ENCODE measurements around the gene EGFL7. TPM values are rescaled to one million over a fixed set of nuclear protein-coding genes. Genes with fewer than 3 reads are reported as not detected.

The EGFL7 gene
- 0.49 and 1.0 TPM in 2 replicates for total RNA-seq

DNA sequence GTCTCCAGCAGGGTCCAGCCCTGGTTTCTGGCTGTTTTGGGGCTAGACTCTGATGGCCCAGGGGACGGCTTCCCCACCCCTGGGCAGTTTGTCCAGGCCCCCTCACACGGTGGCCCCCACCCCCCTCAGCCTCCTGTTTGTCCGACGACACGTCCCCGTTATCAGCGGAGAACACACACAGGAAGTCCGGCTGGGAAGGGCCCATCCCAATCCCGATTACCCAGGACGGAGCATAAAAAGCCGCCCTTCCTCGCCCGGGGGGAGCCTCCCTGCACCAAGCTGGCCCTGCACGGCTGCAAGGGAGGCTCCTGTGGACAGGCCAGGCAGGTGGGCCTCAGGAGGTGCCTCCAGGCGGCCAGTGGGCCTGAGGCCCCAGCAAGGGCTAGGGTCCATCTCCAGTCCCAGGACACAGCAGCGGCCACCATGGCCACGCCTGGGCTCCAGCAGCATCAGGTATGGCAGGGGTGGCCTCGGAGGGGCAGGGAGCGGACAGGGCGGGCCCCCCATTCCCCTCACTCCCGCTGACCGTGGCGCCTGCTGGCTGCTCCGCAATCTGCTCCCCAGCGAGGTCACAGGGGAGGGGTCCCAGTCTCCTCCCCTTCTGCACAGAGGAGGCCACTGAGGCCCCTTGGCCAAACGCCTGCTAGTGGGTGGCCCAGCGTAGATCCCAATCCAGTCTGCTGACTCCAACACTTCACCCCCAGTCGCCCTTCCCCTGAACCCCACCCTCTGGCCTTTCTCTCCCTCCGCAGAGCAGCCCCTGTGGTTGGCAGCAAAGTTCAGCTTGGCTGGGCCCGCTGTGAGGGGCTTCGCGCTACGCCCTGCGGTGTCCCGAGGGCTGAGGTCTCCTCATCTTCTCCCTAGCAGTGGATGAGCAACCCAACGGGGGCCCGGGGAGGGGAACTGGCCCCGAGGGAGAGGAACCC lies at the start of gene EGFL7:
EGFL7 (plus strand) TSS at position 261 of the 926 bp plus-strand sequence. CDS start 5,367 bp downstream, outside the sequence.
- intact Hi-C loops (cut with micrococcal nuclease) = no loop called here

DNA sequence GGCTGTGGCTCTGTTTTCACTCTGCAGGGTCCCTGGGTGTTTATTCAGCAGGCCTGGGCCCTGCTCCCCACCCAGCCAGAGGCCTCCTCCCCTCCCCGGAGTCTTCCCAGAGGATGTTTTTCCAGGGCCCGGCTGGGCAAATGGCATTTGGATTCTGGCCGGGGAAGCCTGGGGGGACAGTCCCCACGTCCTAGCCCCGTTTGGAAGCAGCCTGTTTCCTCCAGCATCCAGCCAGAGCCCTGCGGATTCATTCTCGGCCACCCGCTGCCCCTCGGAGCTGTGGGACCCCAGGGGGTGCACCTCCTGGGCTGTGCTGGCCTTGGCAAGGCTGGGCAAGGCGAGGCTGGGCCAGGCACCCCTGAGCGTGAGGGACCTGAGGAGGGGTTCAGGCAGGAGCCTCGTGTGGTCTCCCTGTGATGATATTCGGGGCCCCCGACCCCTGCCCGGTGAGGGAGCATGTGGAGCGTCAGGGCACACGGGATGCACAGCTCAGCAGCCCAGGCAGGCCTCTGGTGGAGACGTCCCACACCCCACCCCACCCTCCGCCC lies 48.8 kb upstream of the EGFL7 start:
- intact Hi-C loops (cut with micrococcal nuclease) = no loop called here

DNA sequence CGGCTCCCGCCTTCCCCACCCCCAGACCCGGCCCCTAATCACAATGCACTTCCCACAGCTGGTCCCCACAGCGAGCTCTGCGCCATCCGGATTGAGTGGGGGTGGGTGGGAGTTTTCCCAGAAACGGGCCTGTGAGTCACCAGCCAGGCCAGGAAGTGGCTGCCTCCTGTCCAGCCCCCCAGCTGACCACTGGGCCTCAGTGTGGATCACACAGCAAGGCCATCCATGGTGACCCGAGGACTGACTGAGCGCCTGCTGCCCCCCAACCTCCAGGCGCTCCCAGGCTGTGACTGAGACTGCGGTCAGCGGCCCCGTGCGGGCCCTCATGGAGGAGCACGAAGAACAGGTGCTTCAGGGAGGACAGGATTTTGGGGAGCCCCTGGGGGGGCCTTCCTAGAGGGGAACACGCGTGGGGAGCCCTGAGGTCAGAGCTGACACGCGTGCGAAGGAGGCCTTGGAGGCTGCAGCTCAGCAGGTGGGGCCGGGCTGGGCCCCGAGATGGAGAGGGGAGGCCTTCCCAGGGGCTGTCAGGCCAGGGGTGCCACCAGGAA lies 48.3 kb upstream of the EGFL7 start:
- intact Hi-C loops (cut with micrococcal nuclease) = no loop called here

DNA sequence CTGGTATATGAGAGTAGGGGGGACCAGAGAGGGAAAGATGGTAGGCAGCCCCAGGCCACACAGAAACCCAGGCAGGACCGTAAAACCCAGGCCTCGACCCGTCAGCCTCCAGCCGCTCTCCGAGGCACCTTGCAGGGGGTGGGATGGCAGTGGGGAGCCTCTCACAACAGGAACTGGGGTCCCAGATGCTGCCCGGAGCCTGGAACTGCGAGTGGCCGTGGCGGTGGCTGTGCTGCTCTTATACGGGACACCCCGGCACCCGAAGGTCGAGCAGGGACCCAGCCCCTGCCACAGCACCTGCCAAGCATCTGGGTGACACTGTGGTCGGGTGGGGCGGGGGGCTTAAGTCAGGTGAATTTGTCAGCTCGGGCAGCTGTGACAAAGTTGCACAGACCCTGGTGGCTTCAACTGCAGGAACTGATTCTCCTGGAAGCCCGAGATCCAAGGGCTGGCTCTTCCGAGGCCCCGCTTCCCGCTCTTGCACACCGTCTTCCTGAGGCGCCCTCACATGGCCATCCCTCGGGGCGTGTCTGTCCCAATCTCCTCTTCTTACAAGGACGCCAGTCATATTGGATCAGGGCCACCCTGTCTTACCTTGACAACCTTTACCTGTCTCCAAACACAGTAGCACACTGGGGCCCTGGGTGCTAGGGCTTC lies 47.6 kb upstream of the EGFL7 start:
- intact Hi-C loops (cut with micrococcal nuclease) = no loop called here

DNA sequence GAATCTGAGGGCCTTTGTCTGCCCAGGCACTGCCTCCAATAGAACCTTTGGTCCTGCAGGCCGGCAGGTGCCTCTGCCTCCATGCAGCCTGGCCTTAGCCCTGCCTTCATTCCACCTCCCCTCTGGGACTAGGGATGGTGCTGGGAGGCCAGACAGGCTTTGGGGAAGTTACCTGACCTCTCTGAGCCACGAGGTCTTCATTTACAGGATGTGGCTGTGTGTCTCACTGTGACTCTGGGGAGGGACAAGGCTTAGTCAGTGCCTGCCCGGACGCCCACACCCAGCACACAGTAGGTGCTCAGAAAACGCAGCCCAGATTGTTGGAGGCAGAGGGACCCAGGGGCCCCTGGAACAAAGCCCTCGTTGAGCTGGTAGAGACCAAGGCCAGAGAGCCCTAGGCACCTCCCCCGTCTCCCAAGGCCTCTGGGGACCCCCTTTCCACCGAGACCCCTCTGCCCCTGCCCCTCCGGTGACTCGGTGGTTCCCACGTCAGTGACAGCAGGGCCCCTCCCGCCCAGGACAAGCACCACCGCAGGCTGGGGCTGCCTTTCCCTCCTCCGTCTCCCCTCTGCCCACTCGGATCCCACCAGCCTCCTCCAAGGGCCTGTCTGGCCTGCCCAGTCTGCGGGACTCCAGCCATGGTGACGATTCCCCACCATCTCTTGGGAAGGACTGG lies 46.9 kb upstream of the EGFL7 start:
- intact Hi-C loops (cut with micrococcal nuclease) = no loop called here

DNA sequence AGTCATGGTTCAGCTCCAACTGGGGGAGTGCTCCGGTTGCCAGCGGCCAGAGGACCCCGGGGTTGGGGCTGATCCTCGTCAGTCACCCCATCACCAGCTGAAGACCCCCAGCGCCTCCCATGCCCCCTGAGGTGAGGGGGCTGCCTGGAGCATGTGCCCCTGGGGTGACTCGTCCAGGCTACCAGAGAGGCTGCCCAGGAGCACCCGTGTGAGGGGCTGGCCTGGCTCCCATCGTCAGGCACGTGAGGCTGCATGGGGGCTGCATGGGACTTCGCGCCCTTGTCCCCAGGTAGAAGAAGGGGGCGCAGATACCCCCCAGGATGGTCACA lies 46.4 kb upstream of the EGFL7 start:
- intact Hi-C loops (cut with micrococcal nuclease) = no loop called here

DNA sequence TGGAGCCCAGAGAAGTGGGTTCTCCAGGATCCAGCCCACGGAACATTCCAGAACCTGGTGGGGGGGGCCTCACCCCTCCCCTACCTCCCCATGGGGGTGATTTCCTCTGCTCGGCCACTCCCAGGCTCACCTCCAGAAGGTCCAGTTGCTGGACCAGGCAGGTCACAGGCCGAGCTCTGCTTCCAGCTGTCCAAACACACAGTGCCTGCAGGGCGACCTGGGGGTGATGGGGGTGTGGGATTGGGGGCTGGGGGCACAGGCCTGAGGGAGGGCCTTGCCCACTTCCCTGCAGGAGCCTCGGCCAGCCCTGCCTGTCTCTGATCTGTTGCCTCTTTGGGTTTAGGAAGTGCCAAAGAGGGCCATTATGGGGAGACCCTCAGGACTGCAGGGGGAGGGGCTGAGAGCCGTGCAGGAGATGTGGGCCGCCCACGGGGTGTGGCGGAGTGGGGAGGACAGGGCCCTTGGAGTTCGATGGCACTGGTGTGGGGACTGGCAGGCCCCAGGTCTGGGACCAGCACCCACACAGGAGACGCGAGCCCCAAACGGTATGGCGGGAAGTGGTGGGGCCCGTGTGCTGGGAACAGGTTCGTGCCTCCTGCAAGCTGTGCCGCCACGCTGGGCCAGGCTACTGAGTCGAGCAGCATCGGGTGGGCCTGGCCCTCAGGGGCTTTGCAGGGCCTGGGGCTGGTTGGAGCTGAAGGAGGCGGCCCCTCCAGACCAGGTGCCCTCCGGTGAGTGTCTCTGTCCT lies 45.6 kb upstream of the EGFL7 start:
- intact Hi-C loops (cut with micrococcal nuclease) = no loop called here

DNA sequence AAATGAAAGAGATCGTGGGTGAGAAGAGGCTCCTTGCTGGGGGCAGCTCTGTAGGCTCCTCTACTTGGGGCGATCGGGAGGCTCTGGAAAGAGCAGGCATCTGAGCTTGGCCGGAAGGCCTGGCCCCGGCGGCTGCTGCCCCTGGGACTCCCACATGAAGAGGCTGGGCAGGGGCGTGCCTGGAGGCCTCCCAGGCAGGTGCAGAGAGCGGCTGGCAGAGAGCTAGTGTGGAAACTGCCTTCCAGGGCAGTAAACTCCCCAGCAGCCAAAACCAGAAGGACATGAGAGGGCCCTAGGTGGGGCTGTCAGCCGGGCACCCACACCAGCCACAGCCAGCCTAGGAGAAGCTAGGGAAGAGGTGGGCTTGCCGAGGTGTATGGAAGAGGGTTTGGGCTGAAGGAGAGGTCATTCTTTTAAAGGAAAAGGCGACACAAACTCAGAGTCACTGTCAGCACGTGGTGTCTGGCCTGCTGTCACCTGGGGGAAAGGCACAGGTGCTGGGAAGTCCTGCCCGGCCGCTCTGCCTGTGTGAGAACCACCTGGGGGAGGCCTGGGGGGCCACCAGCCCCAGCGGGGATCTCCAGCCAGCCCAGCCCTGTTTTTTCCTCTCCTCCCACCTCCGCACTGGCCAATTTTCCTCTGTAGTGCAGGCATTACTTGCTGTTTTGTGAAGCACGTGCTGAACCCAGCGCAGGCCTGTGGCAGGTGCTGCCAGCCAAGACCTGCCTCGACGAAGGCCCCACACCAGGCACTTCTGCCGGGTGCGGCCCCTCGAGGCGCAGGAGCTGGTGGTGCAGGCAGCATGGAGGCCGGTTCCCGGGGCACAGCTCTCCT lies 44.8 kb upstream of the EGFL7 start:
- intact Hi-C loops (cut with micrococcal nuclease) = no loop called here

DNA sequence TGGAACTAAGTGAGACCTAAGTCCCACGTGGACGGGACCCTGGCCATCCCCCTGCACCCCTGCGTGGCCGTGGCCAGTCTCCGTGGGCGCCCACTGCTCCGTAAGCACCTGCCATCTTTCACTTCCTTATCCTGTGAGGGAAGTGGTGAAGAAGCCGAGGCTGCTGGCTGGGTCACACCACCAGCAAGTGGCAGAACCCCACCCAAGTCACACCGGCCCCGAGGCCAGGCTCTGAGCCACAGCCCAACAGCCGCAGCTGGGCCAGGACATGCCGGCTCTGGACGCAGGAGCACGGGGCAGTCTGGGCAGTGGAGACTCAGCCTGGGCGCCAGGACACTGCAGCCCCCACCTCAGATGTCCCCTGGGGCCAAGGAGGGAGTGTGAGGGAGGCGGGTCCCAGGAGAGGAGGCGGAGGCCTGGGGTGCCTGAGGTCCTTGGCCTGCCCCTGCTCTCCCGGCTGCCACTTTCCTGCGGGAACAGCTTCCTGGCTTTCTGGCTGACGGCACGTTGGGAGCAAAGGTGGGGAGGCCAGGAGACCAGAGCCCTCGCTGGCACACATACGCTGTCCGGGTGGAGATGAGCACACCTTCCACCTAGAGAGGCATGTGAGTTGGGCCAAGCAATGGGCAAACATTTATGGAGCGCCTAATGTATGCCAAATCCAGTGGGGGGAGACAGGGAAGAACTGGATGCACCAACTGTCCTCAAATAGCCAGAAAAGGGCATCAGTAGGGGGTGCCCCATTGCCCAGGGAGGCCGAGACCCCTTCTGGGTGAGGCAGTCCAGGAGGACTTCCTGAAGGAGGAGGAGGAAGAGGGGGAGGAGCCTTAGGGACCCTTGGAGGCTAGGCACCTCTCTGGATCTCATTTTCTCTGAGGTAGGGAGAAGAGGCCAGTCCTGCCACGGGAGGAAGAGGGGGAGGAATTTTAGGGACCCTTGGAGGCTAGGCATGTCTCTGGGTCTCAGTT lies 43.9 kb upstream of the EGFL7 start:
- intact Hi-C loops (cut with micrococcal nuclease) = no loop called here

DNA sequence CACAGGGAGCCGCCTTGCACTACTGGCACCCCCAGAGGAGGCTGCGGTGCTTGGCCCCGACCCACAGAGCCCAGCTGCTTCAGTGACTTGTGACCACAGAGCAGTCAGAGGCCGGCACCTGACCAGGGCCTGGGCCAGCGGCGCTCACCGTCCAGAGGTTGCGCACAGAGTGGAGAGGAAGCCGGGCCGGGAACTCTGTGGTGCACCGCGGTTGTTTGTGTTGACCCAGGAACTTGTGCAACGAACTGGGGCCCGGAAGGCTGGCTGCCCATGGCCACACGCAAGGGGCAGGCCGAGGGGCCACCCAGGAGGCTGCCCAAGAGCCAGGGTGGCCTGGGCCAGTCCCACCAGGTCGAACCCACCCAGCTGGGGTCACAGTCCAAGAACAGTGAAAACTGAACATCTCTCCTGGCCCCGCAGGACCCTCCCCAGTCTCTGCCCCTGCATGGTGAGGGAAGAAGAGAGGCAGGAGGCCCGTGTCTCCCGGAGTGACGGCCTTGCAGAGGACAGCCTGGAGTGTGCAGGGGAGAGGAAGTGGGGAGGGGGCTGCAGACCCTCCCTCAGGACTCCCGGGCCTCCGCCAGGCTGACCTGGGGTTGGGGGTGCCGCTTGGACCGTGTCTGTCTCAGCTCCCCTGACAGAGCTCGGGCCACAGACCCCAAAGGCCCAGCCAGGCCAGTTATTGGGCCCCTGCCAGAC lies 42.8 kb upstream of the EGFL7 start:
- intact Hi-C loops (cut with micrococcal nuclease) = no loop called here

DNA sequence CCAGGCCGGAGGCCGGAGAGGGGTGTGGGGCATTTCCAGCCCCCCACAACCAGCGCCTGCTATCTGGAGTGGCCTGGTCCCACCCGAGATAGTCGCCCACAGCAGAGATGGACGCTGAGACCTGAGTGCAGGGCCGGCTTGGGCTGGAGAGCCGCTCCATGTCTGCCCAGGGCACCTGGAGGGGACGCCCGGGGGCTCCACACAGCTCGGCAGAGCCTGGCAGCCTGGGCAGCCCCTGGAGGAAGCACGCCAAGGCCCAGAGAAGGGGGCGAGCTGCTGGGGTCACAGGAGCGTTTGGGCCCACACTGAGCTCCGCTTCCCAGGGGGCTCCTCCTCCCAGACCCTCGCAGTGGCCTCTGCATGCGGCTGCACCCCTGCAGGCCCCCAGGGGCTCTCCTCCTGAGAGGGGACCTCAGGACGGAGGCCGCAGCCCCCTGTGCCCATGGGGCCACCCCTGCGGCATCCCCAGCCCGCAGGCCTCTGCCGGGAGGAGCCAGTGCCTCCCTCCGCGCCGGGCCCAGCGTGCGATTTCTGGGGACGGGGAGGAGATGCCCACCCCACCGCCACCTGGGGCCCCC lies 42.2 kb upstream of the EGFL7 start:
- intact Hi-C loops (cut with micrococcal nuclease) = no loop called here

DNA sequence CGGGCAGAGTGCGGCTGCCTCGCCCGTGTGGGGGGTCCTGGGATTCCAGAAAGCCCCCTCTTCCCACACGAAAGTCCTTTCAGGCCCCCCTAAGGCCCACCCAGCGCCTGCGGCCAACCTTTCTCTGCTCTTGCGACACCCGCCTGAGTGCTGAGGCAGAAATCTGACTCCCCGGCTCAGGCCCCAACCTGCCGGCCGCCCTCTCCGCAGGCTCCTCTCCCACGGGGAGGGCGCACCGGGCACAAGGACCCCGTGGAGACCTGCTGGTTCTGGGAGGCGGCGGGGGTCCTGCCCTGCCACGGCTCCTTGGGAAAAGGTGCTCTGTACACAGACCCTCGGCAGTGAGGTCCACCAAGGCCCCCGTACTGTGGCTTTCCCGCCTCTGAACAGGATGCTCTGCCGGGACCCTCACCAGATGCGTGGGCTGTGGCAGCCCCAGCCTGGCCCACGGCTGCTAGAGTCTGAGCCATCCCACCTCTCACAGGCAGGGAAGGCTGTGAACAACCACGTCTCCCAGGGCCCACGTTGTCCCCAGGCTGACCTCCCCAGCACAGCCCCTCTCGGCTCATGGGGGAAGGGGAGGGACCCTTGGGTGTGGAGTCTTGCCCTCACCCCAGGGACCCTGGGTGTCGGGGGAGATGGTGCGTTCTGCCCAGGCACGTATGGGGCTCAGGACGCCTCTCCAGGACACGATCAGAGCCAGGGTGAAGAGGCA lies 41.5 kb upstream of the EGFL7 start:
- intact Hi-C loops (cut with micrococcal nuclease) = no loop called here

DNA sequence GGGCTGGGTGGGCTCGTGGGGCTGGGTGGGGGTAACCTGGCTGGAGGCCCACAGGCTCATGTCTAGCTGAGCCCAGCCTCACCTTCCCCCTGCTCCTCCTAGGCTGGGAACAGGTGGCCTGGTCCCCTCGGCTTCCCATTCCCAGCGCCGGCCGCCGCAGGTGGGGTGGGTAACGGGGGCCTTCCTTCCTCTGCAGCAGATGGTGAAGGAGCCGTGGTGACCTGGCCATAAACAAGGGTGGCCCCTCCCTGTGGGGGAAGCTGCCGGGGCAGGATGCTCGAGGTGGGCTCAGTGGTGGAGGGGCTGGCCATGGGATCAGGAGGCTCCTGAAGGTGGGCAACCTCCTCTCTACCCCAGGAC lies 41.0 kb upstream of the EGFL7 start:
- intact Hi-C loops (cut with micrococcal nuclease) = no loop called here

DNA sequence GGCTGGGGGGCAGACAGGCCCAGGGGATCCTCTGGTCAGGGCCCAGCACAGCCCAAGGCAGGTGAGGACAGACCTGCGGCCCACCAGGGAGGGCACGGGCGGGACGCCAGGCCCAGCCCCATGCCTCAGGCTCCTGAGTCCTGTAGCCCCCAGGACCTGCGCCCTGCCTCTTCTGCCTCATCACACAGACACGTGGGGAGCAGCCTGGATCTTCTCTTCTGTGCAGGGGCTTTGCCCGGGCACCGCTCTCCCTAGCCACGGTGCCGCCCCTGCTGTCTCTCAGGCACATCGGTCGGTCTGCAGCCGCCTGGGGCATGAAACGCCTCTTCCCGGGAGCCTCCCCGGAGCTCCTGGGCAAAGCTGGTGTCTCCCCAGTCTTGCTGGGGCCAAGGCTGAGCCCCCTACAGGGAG lies 40.2 kb upstream of the EGFL7 start:
- intact Hi-C loops (cut with micrococcal nuclease) = no loop called here

DNA sequence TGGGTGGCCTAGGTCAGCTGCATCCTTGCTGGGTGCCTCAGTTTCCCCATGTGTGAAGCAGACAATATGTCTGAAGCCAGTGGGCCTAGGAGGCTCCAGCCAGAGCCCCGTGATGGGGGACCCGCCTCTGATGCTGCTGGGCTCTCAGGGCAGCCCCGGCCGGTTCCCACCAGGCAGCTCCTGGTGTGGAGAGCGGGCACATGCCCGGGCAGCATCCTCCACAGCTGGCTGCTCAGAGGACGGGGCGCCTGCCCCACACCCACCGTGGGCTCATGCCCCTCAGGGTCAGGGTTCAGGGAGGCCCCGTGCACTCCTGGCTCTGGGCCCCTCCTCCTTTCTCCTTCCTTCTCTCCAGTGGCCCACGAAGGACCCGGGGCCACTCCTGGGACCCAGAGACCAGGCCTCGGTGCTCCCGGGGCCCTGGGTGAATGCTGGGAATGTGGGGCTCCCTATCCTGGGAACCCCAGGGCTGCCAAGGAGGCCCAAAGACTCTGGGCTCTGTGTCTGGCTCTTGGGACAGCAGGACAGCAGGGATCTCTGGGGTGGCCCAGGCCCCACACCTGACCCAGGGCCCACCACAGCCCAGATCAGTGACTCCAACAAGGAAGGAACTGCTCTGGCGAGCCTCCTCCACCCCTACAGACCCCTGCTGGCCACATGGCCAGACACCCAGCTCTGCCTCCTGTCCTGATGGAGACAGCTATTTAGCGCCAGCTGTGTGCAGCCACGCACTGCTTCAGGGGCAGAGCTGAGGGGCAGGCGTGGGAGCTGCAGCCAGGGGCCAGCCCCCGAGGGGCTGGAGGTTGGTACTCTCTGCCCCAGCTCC lies 39.5 kb upstream of the EGFL7 start:
- intact Hi-C loops (cut with micrococcal nuclease) = no loop called here

DNA sequence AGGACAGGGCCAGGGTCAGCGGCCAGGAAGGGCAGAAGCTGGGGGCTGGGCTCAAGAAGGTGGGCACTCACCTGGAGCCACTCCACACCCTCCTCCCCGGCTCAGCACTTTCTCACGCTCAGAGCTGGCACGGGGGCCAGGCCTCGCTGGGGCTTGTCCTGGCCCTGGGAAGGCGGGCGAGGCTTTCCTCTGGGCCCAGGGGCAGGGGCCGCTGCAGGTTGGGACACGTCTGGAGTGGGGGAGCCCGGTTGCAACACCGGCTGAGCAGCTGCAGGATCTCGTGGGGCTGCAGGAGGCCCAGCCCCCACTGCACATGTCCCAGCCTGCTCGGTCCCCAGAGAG lies 38.9 kb upstream of the EGFL7 start:
- intact Hi-C loops (cut with micrococcal nuclease) = no loop called here
